A549 (cell line): ENCODE data around the gene F10. TPM values are rescaled to one million over a fixed set of nuclear protein-coding genes. Genes with fewer than 3 reads are reported as not detected.
"Not testable (repeated sequence)": the region's sequence is repeated elsewhere in the genome, so short reads cannot be mapped to it uniquely, and the experiment has no call there.

Experiments
- ATAC-seq, 2 experiments: fragments of 200-7000 bp in 1 of 2; fragments of >200 bp in 1 of 2; cut with Nextera tagmentation in 1 of 2; cut with Tn5 transposase in 1 of 2; 3 replicates each; pipeline versions ENCODE4 v1.8.0 to v1.9.1; 2018 to 2020; ENCODE audit warnings: mild to moderate bottlenecking in 1 of 2, moderate library complexity in 1 of 2
- CTCF ChIA-PET: fragments of 300-600 bp; sonication (Branson Sonifier 250); formaldehyde crosslinking; extraction: SDS; loops from one replicate; lab custom pipeline; 2021; ENCODE audit warnings: antibody characterized with exemption, inconsistent platforms; lab: Yijun Ruan, JAX
- POLR2A ChIA-PET: fragments of 350-600 bp; formaldehyde crosslinking; extraction: SDS; loops from one replicate; lab custom pipeline; 2021; ENCODE audit warnings: antibody characterized with exemption, inconsistent platforms; lab: Yijun Ruan, JAX
- DNase-seq, 2 experiments: peaks; one replicate each; pipeline versions ENCODE4 v3.0.0 to v3.0.0-alpha.2; 2011 to 2016; ENCODE audit warnings: low read depth in 1 of 2, low spot score in 1 of 2
- FAIRE-seq: peaks from 2 replicates; lab custom pipeline; 2011; peaks lifted over from hg19 to GRCh38; lab: Jason Lieb, UNC
- H3K27ac ChIP-seq, 2 experiments: fragments of >200 bp; sonication (Bioruptor Twin); formaldehyde crosslinking; 3 replicates each; pipeline ENCODE4 v1.5.1; 2016 to 2017
- H3K4me1 ChIP-seq: fragments of >200 bp; sonication (Bioruptor Twin); formaldehyde crosslinking; 3 replicates; pipeline ENCODE4 v1.6.1; 2016
- H3K4me2 ChIP-seq: fragments of >200 bp; sonication (Bioruptor Twin); formaldehyde crosslinking; 3 replicates; pipeline ENCODE4 v1.6.1; 2016
- H3K4me3 ChIP-seq: fragments of >200 bp; sonication (Bioruptor Twin); formaldehyde crosslinking; 3 replicates; pipeline ENCODE4 v1.5.1; 2016
- H3K9me3 ChIP-seq: fragments of >200 bp; sonication (Bioruptor Twin); formaldehyde crosslinking; 3 replicates; pipeline ENCODE4 v1.6.1; 2016
- BHLHE40 ChIP-seq: IDR thresholded peaks from 2 replicates; pipeline ENCODE4 v1.6.1; 2012; ENCODE audit warnings: low read depth, low read length, inconsistent platforms
- CBX8 ChIP-seq: fragments of 200-600 bp; sonication (generic); IDR thresholded peaks from 2 replicates; pipeline ENCODE4 v1.6.1; 2016
- CEBPB ChIP-seq, 2 experiments: fragments of >200 bp in 1 of 2; sonication (Bioruptor Twin) in 1 of 2; formaldehyde crosslinking in 1 of 2; IDR thresholded peaks; 2 replicates each; pipeline ENCODE4 v1.6.1; 2012 to 2016
- EP300 ChIP-seq, 2 experiments: fragments of >200 bp; sonication (Bioruptor Twin); formaldehyde crosslinking; IDR thresholded peaks; 2 replicates in 1 of 2; 3 replicates in 1 of 2; pipeline ENCODE4 v1.6.1; 2016 to 2017
- ESRRA ChIP-seq: fragments of 150-350 bp; IDR thresholded peaks from 2 replicates; pipeline ENCODE4 v1.6.1; 2014; ENCODE audit warnings: mild to moderate bottlenecking, low read length, borderline replicate concordance
- GATA3 ChIP-seq: IDR thresholded peaks from 2 replicates; pipeline ENCODE4 v1.6.1; 2012; ENCODE audit warnings: borderline replicate concordance
- HOXA7 ChIP-seq: fragments of 250-450 bp; sonication (Bioruptor Pico); IDR thresholded peaks from 2 replicates; pipeline ENCODE4 v1.5.0; 2020; ENCODE audit warnings: mild to moderate bottlenecking, moderate library complexity
- KDM1A ChIP-seq: fragments of 200-600 bp; sonication (generic); IDR thresholded peaks from 2 replicates; pipeline ENCODE4 v1.6.1; 2016; ENCODE audit warnings: low read depth, mild to moderate bottlenecking
- MAFK ChIP-seq: fragments of 450-650 bp; IDR thresholded peaks from 2 replicates; pipeline ENCODE4 v1.6.1; 2014; ENCODE audit not compliant: partially characterized antibody
- MYC ChIP-seq: IDR thresholded peaks from 2 replicates; pipeline ENCODE4 v1.6.1; 2012; ENCODE audit warnings: mild to moderate bottlenecking, inconsistent platforms, low read length, improper control_type of control experiment, borderline replicate concordance
- NFE2L2 ChIP-seq: fragments of 150-350 bp; conservative IDR thresholded peaks from 2 replicates; pipeline ENCODE4 v1.6.1; 2014; ENCODE audit warnings: low read length
- NR3C1 ChIP-seq: fragments of >200 bp; sonication (Bioruptor Twin); formaldehyde crosslinking; IDR thresholded peaks from 3 replicates; pipeline ENCODE4 v1.6.1; 2017
- PBX3 ChIP-seq: IDR thresholded peaks from 2 replicates; pipeline ENCODE4 v1.6.1; 2012
- POLR2A ChIP-seq: IDR thresholded peaks from 2 replicates; pipeline ENCODE4 v1.6.1; 2012; ENCODE audit warnings: mild to moderate bottlenecking, low read length
- RARB ChIP-seq: fragments of 250-450 bp; sonication (Bioruptor Pico); IDR thresholded peaks from 2 replicates; pipeline ENCODE4 v1.8.0; 2021; ENCODE audit warnings: mild to moderate bottlenecking, moderate library complexity
- RFX5 ChIP-seq: fragments of 450-650 bp; IDR thresholded peaks from 2 replicates; pipeline ENCODE4 v1.7.1; 2014; ENCODE audit warnings: antibody characterized with exemption, mild to moderate bottlenecking, moderate library complexity
- RNF2 ChIP-seq: fragments of 200-600 bp; sonication (generic); IDR thresholded peaks from 2 replicates; pipeline ENCODE4 v1.6.1; 2016; ENCODE audit warnings: low read depth, mild to moderate bottlenecking, antibody characterized with exemption, moderate library complexity, borderline replicate concordance
- SREBF2 ChIP-seq: fragments of 450-650 bp; IDR thresholded peaks from 2 replicates; pipeline ENCODE4 v1.6.1; 2014; ENCODE audit warnings: mild to moderate bottlenecking, moderate library complexity
- TP53 ChIP-seq: fragments of 250-450 bp; sonication (Bioruptor Pico); IDR thresholded peaks from 2 replicates; pipeline ENCODE4 v1.5.0; 2021; ENCODE audit warnings: mild to moderate bottlenecking, moderate library complexity
- USF2 ChIP-seq: fragments of 450-650 bp; IDR thresholded peaks from 2 replicates; pipeline ENCODE4 v1.6.1; 2014; ENCODE audit warnings: antibody characterized with exemption
- ZSCAN20 ChIP-seq: fragments of 250-450 bp; sonication (Bioruptor Pico); IDR thresholded peaks from 2 replicates; pipeline ENCODE4 v1.8.0; 2022; ENCODE audit warnings: mild to moderate bottlenecking, moderate library complexity
- WGBS: methylation state at CpG from one replicate; pipeline ENCODE4 v1.1.6; 2017; ENCODE audit errors: missing lambda C conversion rate; 5-methylcytosine and 5-hydroxymethylcytosine counted together
- polyA plus RNA-seq, 4 experiments: library from polyadenylated mRNA; depleted of rRNA in 3 of 4; stranded (reverse); fragments of >200 nt; fragmentation: RNase III in 1 of 4; extraction: RNeasy Plus Mini Kit Qiagen cat#74134 plus additional on column Dnase treatment in 1 of 4; gene quantifications; 2 replicates in 3 of 4; 3 replicates in 1 of 4; pipeline ENCODE4 v1.2.3, GENCODE V29; 2011 to 2017
- TF ChIP-seq, protein P1 (sequence below): fragments of >200 bp; sonication (Bioruptor Twin); formaldehyde crosslinking; IDR thresholded peaks from 2 replicates; pipeline ENCODE4 v1.6.1; 2016

The F10 gene
- polyA plus RNA-seq, 2 of the 4 experiments (the other 2 are of a cell fraction): 0.32 TPM; not detected in 1

DNA sequence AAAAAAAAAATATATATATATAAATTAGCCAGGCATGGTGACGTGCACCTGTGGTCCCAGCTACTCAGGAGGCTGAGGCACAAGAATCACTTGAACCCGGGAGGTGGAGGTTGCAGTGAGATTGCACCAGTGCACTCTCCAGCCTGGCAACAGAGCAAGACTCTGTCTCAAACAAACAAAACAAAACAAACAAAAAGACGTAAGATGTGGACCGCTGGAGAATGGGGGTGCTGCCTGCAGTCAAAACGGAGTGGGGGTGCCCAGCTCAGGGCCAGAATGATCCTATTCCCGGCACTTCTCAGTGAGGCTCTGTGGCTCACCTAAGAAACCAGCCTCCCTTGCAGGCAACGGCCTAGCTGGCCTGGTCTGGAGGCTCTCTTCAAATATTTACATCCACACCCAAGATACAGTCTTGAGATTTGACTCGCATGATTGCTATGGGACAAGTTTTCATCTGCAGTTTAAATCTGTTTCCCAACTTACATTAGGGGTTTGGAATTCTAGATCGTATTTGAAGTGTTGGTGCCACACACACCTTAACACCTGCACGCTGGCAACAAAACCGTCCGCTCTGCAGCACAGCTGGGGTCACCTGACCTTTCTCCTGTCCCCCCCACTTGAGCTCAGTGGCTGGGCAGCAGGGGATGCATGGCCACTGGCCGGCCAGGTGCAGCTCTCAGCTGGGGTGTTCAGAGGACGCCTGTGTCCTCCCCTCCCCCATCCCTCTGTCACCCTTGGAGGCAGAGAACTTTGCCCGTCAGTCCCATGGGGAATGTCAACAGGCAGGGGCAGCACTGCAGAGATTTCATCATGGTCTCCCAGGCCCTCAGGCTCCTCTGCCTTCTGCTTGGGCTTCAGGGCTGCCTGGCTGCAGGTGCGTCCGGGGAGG is 17.3 kb upstream of the F10 start, which contains the start of gene F7:
F7 (plus strand) TSS at position 760 of the 889 bp plus-strand sequence; CDS start at position 811, 51 bp downstream.
- Histone ChIP-seq H3K4me2 (peak within 1 kb of the TSS; percentile 80), H3K27ac (peak within 1 kb of the TSS; percentile 86), H3K9me3 (no peaks in the 10 kb centered on the region), H3K4me1 (peaks cover 31% of the 10 kb centered on the region), H3K4me3 (no peak within 1 kb of the TSS)
- FAIRE-seq (no peak), ATAC-seq (peak; percentile 73 to 84), DNase-seq (peak; percentile 19 to 69)
- TF ChIP-seq EP300 (IDR thresholded peaks at IDR 0.05) (peak in 1 of 2 experiments; percentile 10; a peak in 1 of 5 replicates), MYC (no peak)
- ChIA-PET CTCF (no interaction called here), POLR2A (no interaction called here)
- WGBS: 17% methylated on average over 14 of the region's 17 CpGs

GRCh38 chr13:113105921-113106452 is 16.6 kb upstream of the F10 start:
- ChIA-PET CTCF (no interaction called here), POLR2A (no interaction called here)
- H3K4me1 ChIP-seq: peaks cover 31% of the 10 kb centered on the region
- peak in 1 of 2 experiments; percentile 4; a peak in 1 of 6 replicates for ATAC-seq
- peak overlapping the region; percentile 86 for H3K27ac ChIP-seq
- TF ChIP-seq NR3C1: no peak
- TF ChIP-seq GATA3: no peak
- TF ChIP-seq TP53: no peak
- no peak for TF ChIP-seq MAFK
- no peak for TF ChIP-seq RARB
- no peak for TF ChIP-seq HOXA7 (CRISPR knock-in tag)
- TF ChIP-seq ESRRA: no peak
- TF ChIP-seq BHLHE40: no peak
- TF ChIP-seq SREBF2: no peak
- no peak for TF ChIP-seq RNF2
- TF ChIP-seq, protein P1, sequence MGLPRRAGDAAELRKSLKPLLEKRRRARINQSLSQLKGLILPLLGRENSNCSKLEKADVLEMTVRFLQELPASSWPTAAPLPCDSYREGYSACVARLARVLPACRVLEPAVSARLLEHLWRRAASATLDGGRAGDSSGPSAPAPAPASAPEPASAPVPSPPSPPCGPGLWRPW: no peak
- TF ChIP-seq NFE2L2: no peak
- no peak for TF ChIP-seq CBX8
- TF ChIP-seq USF2: no peak
- TF ChIP-seq KDM1A: no peak
- 35% methylated on average over 6 of the region's 16 CpGs for WGBS
- H3K9me3 ChIP-seq: no peaks in the 10 kb centered on the region
- no peak for DNase-seq
- no peak for FAIRE-seq
- H3K4me3 ChIP-seq: no peak overlapping the region
- peak overlapping the region; percentile 80 for H3K4me2 ChIP-seq

- Histone ChIP-seq H3K27ac (peak overlapping the region; percentile 35 to 86; a peak in 5 of 6 replicates), H3K4me1 (peaks cover 31% of the 10 kb centered on the region)
- TF ChIP-seq ZSCAN20: no peak
- TF ChIP-seq RFX5: no peak
- no peak for TF ChIP-seq RNF2
- TF ChIP-seq SREBF2: no peak
- TF ChIP-seq PBX3: no peak
- no peak for TF ChIP-seq CBX8
- TF ChIP-seq NFE2L2: no peak
- no peak for TF ChIP-seq POLR2A
- TF ChIP-seq CEBPB (IDR thresholded peaks at IDR 0.05): no peak
- TF ChIP-seq, all 56 proteins: peak for 0
- FAIRE-seq: no peak
- ChIA-PET CTCF (no interaction called here), POLR2A (no interaction called here)
- H3K4me2 ChIP-seq: no peak overlapping the region
- 86% methylated on average over 13 of the region's 25 CpGs for WGBS
- ATAC-seq: no peak
- no peak for DNase-seq
- H3K4me3 ChIP-seq: no peak overlapping the region
- no peaks in the 10 kb centered on the region for H3K9me3 ChIP-seq
Observed at GRCh38 chr13:113106711-113107351, 15.8 kb upstream of the F10 start.

DNA sequence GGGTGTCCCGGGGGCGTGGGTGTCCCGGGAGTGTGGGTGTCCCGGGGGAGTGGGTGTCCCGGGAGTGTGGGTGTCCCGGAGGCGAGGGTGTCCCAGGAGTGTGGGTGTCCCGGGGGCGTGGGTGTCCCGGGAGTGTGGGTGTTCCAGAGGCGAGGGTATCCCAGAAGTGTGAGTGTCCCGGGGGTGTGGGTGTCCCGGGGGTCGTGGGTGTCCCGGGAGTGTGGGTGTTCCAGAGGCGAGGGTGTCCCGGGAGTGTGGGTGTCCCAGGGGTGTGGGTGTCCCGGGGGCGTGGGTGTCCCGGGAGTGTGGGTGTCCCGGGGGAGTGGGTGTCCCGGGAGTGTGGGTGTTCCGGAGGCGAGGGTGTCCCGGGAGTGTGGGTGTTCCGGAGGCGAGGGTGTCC is 14.1 kb upstream of the F10 start:
- H3K4me3 ChIP-seq, ATAC-seq, H3K9me3 ChIP-seq, H3K27ac ChIP-seq, POLR2A ChIA-PET, CTCF ChIA-PET, FAIRE-seq, DNase-seq, H3K4me2 ChIP-seq: not testable (repeated sequence)
- peaks cover 27% of the 10 kb centered on the region for H3K4me1 ChIP-seq
- no CpG with 5 or more reads among the region's 27 CpGs for WGBS
